HG02759 (cell line): ENCODE data around the gene BCAR1.
"Not testable (repeated sequence)": the region's sequence is repeated elsewhere in the genome, so short reads cannot be mapped to it uniquely, and the experiment has no call there.

ENCODE experiments used
- ATAC-seq: cut with Tn5 transposase; IDR thresholded peaks from one replicate; pipeline ENCODE4 v1.9.1; 2021; ENCODE audit warnings: mild to moderate bottlenecking, moderate library complexity; ENCODE audit not compliant: unreplicated experiment

The BCAR1 gene, protein sequence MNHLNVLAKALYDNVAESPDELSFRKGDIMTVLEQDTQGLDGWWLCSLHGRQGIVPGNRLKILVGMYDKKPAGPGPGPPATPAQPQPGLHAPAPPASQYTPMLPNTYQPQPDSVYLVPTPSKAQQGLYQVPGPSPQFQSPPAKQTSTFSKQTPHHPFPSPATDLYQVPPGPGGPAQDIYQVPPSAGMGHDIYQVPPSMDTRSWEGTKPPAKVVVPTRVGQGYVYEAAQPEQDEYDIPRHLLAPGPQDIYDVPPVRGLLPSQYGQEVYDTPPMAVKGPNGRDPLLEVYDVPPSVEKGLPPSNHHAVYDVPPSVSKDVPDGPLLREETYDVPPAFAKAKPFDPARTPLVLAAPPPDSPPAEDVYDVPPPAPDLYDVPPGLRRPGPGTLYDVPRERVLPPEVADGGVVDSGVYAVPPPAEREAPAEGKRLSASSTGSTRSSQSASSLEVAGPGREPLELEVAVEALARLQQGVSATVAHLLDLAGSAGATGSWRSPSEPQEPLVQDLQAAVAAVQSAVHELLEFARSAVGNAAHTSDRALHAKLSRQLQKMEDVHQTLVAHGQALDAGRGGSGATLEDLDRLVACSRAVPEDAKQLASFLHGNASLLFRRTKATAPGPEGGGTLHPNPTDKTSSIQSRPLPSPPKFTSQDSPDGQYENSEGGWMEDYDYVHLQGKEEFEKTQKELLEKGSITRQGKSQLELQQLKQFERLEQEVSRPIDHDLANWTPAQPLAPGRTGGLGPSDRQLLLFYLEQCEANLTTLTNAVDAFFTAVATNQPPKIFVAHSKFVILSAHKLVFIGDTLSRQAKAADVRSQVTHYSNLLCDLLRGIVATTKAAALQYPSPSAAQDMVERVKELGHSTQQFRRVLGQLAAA

DNA sequence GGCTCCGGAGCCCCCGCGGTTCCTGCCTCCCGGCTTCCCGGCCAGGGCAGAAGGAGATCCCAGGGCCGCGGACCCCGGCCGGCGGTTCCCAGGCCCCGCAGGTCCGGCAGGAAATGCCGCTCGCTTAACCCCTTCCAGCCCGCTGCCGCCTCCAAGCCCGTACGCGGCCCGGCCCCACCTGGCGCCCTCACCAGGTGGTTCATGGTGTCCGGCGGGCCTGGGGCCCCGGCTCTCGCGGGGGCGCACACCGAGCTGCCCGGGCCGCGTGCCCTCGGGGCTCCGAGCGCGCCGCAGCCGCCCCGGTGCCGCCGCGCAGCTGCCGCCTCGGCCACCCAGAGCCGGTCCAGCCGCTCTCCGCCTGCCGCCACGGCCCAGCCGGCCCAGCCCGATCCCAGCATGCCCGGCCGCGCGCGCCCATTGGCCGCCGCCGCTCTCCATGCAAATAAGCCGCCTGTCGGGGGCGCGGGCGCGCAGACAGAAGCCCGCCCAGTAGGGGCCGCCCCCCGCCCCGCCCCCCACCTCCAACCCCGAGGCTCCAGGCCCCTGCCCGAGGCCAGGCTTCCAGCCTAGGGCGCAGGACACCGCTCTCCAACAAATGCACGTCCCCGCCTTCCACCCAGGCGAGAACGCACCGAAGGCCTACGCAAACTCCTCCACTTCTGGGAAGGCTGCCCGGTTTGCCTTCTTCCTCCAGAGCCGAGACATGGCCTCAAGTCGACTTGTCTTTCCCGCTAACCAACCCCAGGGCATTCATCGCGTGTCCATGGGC, at the start of gene BCAR1:
Gene BCAR1 (minus strand): TSS at position 345 of the 769 bp plus-strand sequence. CDS start 142 bp downstream, at position 203.
- peak; percentile 85 for ATAC-seq

DNA sequence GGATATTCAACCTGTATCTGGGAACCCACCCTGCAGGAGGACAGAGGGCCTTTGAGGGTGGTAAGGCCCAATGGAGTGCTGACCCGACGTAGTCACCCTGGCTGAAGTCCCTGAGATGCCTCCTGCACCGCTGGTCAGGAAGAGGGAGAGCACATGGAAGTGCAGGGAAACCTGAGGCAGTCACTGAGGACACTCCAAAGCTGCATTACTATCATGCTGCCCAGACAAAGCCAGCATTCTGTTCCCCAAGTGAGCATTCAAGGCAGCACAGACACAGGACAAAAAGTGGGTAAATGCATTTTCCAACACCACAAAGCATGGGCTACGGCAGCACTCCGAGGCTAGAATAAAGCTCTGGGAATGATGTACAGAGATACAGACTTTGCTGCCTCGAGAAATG, 46.8 kb upstream of the BCAR1 start:
- ATAC-seq, result no peak

DNA sequence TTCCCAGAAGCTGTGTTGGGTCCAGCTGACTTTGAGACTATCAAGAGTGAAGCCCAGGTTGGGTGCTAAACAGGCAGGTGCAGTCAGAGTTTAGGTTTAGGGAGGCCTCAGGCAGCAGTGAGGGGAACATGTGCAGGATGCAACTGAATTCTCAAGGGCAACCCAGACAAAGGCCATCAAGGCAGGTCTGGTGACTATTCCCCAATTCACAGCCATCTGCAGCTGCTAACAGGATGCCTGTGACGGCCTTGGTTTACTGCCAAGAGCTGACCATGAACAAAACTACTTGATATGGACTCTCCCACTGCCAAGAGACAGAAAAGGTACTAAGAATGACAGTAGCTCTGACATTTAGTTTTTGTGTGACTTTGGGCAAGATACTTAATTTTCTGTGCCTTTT, 45.2 kb upstream of the BCAR1 start:
- no peak for ATAC-seq

DNA sequence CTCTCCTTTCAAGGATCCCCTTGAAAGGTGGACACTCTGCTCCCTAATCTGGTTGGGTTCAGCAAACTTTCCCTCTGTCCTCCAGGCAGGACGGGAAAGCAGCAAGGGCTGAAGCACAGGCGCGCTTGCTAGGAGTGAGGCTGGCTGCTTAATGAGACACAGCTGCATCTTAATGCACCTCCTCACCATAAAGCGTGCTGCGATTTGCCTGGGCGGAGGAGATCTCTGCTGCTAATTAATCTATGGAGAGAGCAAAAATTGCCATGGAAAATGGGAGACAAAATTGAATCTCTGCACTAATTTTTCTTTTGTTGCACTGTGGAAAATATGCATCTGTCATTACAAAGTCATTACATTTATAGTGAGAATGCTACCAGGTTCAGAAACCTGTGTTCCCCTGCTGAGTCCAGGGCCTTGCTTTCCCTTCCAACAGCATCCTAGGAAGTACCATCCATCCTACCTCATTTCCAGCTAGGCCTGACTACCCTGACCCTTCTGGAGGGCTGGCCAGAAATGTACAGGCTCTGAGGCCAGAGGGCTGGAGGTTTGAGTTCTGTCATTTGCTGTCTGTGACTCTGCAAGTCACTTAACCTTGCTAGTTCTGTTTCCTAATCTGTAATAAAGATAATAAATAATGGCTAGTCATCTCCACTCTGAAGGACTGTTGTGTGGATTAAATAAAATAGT, 43.5 kb upstream of the BCAR1 start:
- ATAC-seq, result no peak

DNA sequence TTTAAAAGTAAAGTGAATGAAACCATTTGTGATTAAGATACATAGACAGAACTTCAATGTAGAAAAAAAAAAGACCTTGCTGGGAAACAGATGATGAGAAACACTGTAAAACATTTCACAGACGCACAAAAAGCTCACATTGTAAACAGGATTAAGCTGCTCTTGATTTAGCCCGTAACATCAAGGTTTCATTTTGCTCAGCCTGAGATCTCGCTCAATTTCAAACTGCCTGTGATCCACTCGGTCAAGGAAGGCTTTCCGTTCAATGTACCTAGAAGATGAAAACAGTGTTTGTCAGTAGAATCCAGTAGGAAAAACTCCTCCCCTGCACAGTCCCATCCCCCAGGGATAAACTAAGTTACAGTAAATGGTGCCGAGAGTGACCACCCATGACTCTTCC, 42.3 kb upstream of the BCAR1 start:
- no peak for ATAC-seq

DNA sequence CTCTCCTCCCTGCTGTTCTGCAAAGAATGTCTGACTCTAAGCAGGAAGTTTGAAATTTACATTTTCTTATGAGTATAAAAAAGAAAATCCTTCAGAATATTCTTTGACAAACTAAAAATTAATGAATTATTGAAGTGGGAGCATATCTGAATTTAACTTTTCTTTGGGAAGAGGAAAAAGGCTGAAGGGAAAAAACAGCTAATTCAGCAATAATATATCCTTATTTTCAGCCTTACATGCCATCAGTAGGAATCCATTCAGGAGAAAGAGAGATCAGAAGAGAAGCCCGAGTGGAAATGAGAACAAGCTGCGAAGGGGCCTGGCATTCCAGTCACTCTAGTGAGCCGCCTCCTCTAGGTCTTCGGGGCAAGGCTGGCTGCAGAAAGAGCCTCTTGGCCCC, 41.7 kb upstream of the BCAR1 start:
- no peak for ATAC-seq

DNA sequence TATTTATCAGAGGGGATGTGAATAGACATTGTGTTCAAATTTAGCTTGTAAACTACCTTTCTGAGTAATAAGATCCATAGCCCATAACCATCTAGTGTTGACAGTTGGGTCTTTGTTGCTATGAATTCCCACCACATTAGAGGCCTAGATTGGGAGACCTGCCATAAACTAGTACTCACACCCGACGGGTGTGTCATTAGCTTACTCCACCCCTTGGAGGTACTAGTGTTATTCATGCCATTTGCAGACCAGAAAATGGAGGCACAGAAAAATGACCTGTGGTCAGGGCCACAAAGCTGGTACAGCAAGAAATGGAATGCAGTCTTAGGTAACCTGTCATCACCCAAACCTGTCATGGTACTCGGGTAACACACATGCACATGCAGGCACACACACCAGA, 41.3 kb upstream of the BCAR1 start:
- ATAC-seq, result no peak

DNA sequence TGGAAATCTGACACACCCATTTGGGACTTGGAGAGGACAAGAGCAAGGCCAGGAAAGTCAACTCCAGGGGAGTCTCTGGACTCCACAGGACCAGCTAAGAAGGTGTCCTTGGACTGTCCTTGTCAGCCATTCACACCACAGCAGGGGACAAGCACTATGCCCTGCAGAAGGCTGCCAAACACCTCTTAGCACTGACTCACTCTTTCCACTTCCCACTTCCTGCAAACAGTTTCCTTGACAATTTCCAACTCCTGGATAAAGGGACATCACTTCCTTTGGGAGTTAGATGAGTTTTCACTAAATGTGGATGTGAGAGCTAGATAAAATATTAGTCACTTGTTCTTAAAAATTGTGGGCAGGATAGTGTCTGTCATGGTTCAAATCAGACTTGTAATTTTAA, 37.8 kb upstream of the BCAR1 start:
- ATAC-seq, result no peak

DNA sequence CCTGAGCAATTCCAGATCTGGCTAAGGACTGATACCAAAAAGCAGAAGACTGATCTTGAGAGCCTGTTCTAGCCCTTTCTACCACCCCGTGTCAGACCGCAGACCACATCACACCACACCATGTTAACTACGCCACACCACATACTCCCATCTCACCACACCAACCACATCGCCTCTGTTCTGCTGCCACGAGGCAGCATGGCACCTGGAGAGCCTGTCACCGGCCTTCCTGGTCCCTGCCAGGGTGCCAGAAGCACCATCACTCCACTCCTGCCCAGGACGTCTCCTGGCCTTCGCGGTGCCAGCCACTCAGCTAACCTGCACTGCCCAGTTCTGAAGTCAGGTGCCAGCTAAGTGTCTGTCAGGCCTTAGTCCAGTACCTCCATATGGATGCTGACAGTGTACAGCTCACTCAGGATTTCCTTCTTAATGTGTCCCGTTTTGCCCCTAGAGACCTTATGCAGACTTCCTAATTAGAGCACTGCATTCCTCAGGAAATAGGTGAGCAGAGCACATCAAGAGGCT, 37.2 kb upstream of the BCAR1 start:
- ATAC-seq, result no peak

DNA sequence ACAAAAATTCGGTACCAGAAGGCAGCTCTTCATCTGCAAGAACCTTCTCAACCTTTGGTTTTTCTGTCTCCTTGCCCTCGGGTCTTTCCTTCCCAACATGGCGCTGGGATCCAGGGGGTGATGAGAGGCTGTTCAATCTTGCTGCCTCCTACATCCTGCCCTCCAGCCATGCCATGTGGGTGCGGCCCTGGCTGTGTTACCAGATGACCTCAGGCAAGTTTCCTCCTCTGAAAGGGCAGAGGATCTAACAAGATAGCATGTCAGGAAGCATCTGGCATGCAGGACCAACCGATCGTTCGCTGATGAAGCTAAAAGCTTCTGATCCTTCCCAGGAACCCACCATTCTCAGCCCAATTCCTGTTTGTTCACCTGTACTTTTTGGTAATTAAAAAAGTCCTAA, 36.8 kb upstream of the BCAR1 start:
- ATAC-seq, result no peak

DNA sequence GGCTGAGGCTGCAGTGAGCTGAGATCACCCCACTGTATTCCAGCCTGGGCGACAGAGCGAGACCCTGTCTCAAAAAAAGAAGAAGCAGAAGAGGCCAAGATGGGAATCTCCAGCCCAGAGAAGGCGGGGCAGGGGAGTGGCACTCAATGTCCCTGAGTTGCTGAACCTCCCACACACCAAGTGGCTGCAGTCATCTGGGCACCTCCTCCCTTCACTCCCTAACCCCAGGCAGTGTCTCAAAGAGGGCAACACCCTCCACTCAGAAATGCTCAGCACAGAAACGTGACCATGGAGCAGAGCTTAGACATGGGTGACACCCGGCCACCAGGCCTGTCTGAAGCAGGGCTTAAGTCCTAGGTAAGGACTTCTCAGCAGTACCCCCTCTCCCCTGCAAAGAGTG, 36.3 kb upstream of the BCAR1 start:
- no peak for ATAC-seq

DNA sequence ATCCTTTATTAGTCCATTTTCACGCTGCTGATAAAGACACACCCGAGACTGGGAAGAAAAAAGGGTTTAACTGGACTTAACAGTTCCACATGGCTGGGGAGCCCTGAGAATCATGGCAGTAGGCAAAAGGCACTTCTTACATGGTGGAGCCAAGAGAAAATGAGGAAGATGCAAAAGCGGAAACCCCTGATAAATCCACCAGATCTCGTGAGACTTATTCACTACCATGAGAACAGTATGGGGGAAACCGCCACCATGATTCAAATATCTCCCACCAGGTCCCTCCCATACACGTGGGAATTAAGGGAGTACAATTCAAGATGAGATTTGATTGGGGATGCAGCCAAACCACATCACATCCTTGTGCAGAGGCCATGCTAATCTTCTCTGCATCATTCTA, 35.0 kb upstream of the BCAR1 start:
- no peak for ATAC-seq

DNA sequence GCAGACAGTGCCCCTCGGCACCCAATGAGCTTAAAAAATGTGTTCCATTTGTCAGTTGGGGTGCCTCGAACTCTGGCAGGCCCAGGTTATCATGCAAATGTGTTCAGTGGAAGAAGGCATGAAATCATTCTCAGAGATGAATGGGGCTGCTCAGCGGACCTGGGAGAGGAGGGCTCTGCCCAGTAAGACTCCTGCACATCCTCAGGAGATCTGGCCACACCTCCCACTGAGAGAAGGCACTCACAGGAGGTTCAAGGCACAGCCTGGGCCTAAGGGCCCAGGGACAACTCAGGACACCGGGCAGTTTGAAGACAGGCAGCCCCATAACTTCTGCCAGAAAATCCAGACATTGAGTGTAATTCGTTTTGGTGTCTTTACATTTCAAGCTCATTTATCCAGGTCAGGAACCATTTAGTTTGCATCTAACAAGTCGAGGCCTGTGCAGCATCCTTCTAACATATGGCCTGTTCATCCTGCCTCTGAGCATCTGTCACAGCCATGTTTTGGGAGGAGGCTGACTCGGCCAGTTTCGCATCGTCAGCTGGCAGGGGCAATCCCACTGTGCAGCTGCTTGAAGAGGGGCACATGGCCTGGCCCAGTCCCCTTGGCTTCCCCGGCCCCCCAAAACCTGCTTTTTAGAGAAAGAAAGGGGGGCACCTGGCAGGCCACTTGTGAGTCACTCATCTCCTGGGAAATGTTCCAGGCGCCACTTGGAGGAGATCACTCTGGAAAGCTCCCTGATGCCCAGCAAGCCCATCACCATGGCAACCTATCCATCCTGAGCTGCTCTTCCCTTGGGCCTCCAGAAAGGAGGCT, 31.2 kb upstream of the BCAR1 start:
- no peak for ATAC-seq

DNA sequence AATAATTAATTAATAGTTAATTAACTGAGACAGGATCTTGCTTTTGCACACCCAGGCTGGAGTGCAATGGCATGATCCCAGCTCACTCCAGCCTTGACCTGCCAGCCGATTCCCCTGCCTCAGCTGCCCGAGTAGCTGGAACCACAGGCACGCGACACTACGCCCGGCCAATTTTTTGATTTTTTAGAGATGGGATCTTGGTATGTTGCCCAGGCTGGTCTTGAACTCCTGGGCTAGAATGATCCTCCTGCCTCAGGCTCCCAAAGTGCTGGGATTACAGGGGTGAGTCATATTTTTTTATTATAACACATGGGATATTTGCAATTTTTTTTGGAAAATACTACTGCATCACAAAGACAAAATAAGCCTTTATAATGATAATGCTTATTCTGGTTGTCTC, 30.4 kb upstream of the BCAR1 start:
- ATAC-seq, result no peak

DNA sequence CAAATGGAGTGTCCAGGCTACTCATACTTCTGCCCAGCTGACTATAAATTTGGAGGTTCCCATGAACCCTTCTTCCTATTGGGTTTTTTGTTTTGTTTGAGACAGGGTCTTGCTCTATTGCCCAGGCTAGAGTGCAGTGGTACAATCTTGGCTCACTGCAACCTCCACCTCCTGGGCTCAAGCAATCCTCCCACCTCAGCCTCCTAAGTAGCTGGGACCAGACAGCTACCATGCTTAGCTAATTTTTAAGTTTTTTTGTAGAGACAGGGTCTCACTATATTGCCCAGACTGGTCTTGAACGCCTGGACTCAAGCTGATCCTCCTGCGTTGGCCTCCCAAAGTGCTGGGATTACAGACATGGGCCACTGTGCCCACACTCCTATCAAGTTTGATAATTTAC, 29.6 kb upstream of the BCAR1 start:
- ATAC-seq, result not testable (repeated sequence)

DNA sequence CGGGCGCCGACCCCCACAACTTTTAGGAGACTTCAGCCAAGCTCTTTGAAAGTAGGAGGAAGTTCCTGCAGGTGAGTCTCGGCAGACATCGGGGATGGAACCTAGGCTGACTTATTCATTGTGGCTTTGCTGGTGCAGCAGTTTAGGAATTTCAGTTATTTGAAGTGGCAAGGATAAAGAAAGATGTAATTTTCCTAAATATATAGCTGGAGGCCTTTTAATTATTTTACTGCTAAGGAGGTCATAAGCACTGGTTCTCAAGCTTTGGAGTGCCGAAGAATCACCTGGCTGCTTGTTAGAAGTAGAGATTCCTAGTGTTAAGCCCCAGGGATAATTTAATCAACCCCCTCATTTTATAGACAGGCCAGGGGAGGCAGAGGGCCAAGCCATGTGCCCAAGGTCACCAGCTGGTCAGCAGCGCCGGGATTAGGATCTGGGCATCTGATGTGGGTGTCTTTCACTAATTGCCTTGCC, 28.9 kb upstream of the BCAR1 start:
- ATAC-seq, result no peak

DNA sequence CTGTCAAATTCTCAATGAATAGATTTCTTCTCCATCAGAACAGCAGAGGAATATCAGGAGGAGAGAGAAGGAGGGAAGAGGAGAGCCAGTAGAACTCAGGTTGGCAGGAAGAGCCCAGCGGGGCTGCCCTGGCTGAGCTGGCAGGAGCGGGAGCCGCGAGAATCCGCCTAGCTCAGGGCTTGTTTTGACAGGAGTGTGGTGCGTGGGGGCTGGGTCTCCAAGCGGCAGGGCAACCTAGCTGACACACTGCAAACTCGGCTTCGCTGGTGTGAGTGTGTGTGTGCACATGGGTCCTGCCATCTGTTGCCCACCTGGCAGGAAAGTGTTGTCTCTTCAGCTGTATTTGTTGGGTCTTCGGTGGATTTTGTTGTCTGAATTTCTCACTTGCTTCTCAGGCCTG, 27.9 kb upstream of the BCAR1 start:
- ATAC-seq, result no peak

DNA sequence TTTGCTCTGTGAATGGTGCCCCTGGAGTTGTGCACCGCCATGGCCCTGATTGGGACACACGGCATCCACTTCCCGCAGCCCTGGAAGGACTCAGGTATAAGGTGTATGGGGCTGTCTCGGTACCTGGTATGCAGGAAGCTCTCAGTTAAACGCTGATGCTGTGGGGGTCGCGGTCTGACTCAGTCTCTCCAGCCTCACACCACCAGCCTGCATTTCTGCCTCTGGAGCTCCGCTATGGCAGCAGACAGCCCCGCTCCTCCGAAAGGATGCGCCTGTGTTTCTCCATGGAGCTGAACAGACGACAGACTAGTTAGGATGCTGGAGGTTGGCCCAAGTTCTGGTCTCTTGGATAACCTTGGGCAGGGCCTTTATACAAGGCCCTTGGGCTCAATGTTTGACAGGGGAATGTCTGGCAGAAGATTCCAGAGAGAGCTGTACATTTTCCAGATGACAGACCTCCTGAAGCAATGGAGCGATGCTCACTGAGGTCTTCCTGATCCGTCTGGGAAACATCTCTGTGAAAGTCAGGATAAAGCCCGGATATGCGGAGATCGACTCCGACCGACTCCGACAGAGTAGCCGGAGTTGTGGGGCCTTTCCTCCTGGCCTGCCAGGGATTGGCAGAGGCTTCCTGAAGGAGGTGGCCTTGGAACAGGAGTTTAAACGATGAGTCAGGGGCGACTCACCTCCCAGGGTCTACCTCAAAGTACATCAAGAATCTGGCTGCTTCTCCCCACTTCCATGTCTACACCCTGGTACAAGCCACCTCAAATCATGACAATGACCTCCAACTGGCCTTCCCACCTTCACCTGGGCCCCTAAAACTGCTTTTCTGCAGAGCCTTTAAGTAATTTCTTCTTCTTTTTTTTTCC, 21.9 kb upstream of the BCAR1 start:
- no peak for ATAC-seq

DNA sequence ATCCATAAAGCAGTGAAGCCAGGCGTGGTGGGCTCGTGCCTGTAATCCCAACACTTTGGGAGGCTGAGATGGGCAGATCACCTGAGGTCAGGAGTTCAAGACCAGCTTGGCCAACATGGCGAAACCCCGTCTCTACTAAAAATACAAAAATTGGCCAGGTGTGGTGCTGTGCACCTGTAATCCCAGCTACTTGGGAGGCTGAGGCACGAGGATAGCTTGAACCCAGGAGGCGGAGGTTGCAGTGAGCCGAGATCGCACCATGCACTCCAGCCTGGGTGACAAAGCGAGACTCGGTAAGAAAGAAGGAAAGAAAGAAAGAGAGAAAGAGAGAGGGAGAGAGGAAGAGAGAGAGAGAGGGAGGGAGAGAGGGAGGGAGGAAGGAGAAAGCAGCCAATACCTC, 21.2 kb upstream of the BCAR1 start:
- not testable (repeated sequence) for ATAC-seq
